ENCODE measurements around the gene ESR1.
"Not testable (repeated sequence)": the region's sequence is repeated elsewhere in the genome, so short reads cannot be mapped to it uniquely, and the experiment has no call there.

ESR1 gene

DNA sequence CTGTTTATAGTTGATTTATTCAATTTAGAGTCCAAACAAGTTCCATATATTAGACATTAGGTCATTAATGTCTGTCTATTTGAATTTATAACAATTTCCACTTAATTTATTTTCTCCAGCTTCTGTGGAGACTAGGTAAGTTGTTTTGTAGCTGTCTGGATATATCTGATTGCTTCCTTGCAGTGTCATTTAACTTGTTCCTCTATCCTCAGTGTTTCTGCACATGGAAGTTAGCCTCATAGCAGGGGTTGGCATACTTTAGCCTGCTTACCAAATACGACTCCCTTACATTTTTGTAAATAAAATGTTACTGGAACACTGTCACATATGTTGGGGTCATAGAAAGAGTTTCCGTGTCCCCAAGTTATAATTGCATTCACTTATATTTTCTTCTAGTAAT lies 216.1 kb downstream of the ESR1 start:
- Histone ChIP-seq H3K27ac (no peak overlapping the region), H3K4me3 (no peak overlapping the region)
- no peak for TF ChIP-seq CTCF (IDR thresholded peaks at IDR 0.05)
- DNase-seq (ENCODE audit: low spot score) = no peak

DNA sequence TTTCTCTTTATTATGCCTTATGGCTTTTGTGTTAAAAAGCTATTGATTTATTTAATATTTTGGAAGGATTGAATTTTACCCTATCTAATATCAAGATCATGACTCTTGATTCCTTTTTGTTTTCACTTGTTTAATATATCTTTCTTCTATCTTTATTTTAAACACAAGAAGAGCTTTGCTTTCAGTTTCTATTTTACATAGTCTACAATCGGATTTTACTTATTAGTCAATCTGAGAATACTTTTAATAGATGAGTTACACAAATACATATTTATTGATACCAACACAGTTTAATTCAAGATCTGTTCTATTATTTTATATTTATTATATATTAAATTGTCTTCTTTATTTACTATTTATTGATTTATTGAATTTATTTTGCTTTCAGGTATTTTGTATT lies 218.8 kb downstream of the ESR1 start:
- no peak for DNase-seq (ENCODE audit: low spot score)
- Histone ChIP-seq H3K4me3 (peak overlapping the region; percentile 9), H3K27ac (no peak overlapping the region)
- TF ChIP-seq CTCF (IDR thresholded peaks at IDR 0.05) = no peak

- H3K27ac ChIP-seq; H3K4me3 ChIP-seq; DNase-seq (ENCODE audit: low spot score): not testable (repeated sequence)
These were observed 219.3 kb downstream of the ESR1 start for GRCh38 chr6:152026744-152027143.

DNA sequence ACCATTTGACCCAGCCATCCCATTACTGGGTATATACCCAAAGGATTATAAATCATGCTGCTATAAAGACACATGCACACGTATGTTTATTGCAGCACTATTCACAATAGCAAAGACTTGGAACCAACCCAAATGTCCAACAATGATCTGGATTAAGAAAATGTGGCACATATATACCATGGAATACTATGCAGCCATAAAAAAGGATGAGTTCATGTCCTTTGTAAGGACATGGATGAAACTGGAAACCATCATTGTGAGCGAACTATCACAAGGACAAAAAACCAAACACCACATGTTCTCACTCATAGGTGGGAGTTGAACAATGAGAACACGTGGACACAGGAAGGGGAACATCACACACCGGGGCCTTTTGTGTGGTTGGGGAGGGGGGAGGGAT lies 226.3 kb downstream of the ESR1 start:
- not testable (repeated sequence) for H3K4me3 ChIP-seq; DNase-seq (ENCODE audit: low spot score); H3K27ac ChIP-seq

- Histone ChIP-seq H3K4me3 (no peak overlapping the region), H3K27ac (no peak overlapping the region)
- TF ChIP-seq CTCF (IDR thresholded peaks at IDR 0.05) = no peak
- DNase-seq (ENCODE audit: low spot score) = no peak
These were observed 227.1 kb downstream of the ESR1 start for GRCh38 chr6:152034631-152035030.

DNA sequence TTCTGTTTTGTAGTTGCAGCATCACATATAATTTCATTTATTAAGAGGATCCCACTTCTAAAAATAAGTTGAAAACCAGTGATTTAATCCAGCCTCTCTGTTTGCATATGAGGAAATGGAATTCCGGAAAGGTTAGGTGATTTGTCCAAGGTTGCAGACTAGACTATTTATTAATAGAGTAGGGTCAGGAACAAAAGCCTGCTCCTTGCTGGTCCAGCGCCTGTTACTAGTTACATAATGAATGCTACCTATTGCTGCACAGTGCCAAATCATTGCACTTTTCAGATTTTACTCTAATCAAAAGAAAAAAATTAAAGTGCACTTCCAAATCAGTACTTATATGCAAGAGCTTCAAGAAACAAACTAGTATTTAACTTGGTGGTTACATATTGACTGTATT lies 238.6 kb downstream of the ESR1 start:
- TF ChIP-seq CTCF (IDR thresholded peaks at IDR 0.05) = no peak
- no peak for DNase-seq (ENCODE audit: low spot score)
- no peak overlapping the region for H3K4me3 ChIP-seq

GRCh38 chr6:152048921-152049320 lies 241.4 kb downstream of the ESR1 start:
- no peak overlapping the region for H3K4me3 ChIP-seq
- no peak for TF ChIP-seq CTCF (IDR thresholded peaks at IDR 0.05)
- DNase-seq (ENCODE audit: low spot score) = no peak
- no peak overlapping the region for H3K27ac ChIP-seq

More for the DNA sequence above, 238.6 kb downstream of the ESR1 start:
- H3K27ac ChIP-seq = no peak overlapping the region

DNA sequence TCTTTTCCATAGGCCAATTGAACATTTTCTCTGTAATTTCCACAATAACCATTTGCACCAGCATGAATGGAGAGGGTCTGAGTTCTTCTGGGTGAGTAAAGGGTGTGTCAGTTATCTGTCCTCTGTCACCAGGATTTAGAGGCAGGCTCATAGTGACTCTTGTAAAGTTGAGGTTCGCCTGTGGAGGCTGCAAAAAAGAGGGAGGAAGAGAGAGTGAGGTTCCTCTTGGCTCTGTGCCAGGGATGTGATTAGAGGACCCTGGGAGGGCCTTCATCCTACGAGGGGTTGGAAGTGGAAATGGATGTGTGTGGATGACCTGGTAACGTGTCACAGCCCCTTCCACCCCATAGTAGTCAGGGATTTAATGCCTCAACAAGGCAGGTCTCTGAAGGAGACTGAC lies 242.0 kb downstream of the ESR1 start:
- no peak for DNase-seq (ENCODE audit: low spot score)
- Histone ChIP-seq H3K27ac (no peak overlapping the region), H3K4me3 (no peak overlapping the region)
- no peak for TF ChIP-seq CTCF (IDR thresholded peaks at IDR 0.05)
